Mesendoderm (in vitro differentiated cells): ENCODE measurements around the gene PLPP6.

Source experiments
- DNase-seq: peaks from one replicate; pipeline ENCODE4 v3.0.0; 2013
- H2AK5ac ChIP-seq: 2 replicates; pipeline ENCODE4 v1.6.1; 2013; ENCODE audit warnings: low read length, inconsistent platforms
- H2BK120ac ChIP-seq: 2 replicates; pipeline ENCODE4 v1.6.1; 2013; ENCODE audit warnings: low read depth, mild to moderate bottlenecking, low read length, moderate library complexity, mixed read lengths
- H2BK15ac ChIP-seq: replicated peaks from 2 replicates; pipeline ENCODE4 v1.6.1; 2013; ENCODE audit warnings: low read depth, mild to moderate bottlenecking, moderate library complexity
- H2BK5ac ChIP-seq: 2 replicates; pipeline ENCODE4 v1.6.1; 2013; ENCODE audit warnings: low read length, inconsistent platforms
- H3K18ac ChIP-seq: 2 replicates; pipeline ENCODE4 v1.6.1; 2013; ENCODE audit warnings: mild to moderate bottlenecking, low read length, mixed read lengths
- H3K23ac ChIP-seq: one replicate; pipeline ENCODE4 v1.6.1; 2013; ENCODE audit warnings: low read length
- H3K27ac ChIP-seq: 2 replicates; pipeline ENCODE4 v1.5.1; 2013; ENCODE audit warnings: low read depth, mild to moderate bottlenecking, inconsistent platforms, low read length, moderate library complexity
- H3K27me3 ChIP-seq: 2 replicates; pipeline ENCODE4 v1.6.1; 2013; ENCODE audit warnings: low read length, control low read depth, mild to moderate bottlenecking, inconsistent platforms; ENCODE audit not compliant: insufficient read depth, poor library complexity
- H3K36me3 ChIP-seq: 2 replicates; pipeline ENCODE4 v1.6.1; 2013; ENCODE audit warnings: low read length, inconsistent platforms; ENCODE audit not compliant: control insufficient read depth, insufficient read depth
- H3K4ac ChIP-seq: one replicate; pipeline ENCODE4 v1.6.1; 2013; ENCODE audit warnings: low read depth, mild to moderate bottlenecking, low read length, moderate library complexity
- H3K4me1 ChIP-seq: 2 replicates; pipeline ENCODE4 v1.6.1; 2013; ENCODE audit warnings: low read depth, low read length, inconsistent platforms; ENCODE audit not compliant: control insufficient read depth
- H3K4me2 ChIP-seq: 2 replicates; pipeline ENCODE4 v1.6.1; 2013; ENCODE audit warnings: low read length
- H3K4me3 ChIP-seq: 2 replicates; pipeline ENCODE4 v1.5.1; 2013; ENCODE audit warnings: mild to moderate bottlenecking, low read length
- H3K56ac ChIP-seq: one replicate; pipeline ENCODE4 v1.6.1; 2013; ENCODE audit warnings: low read length
- H3K79me1 ChIP-seq: 2 replicates; pipeline ENCODE4 v1.6.1; 2013; ENCODE audit warnings: low read length, inconsistent platforms
- H3K79me2 ChIP-seq: 2 replicates; pipeline ENCODE4 v1.6.1; 2013; ENCODE audit warnings: mild to moderate bottlenecking, low read length; ENCODE audit not compliant: control insufficient read depth, insufficient read depth
- H3K9ac ChIP-seq: 2 replicates; pipeline ENCODE4 v1.6.1; 2013; ENCODE audit warnings: low read length, inconsistent platforms
- H4K5ac ChIP-seq: one replicate; pipeline ENCODE4 v1.6.1; 2013; ENCODE audit warnings: low read length
- H4K8ac ChIP-seq: one replicate; pipeline ENCODE4 v1.6.1; 2013; ENCODE audit warnings: low read depth, mild to moderate bottlenecking, control low read depth, low read length, moderate library complexity
- WGBS: extraction: QIAGEN DNeasy Blood & Tissue Kit; methylation state at CpG from one replicate; pipeline ENCODE4 v1.1.7; 2013; ENCODE audit warnings: low lambda C conversion rate, missing lambda C conversion rate; ENCODE audit not compliant: insufficient coverage; ENCODE audit errors: extremely low coverage; 5-methylcytosine and 5-hydroxymethylcytosine counted together

PLPP6 gene

DNA sequence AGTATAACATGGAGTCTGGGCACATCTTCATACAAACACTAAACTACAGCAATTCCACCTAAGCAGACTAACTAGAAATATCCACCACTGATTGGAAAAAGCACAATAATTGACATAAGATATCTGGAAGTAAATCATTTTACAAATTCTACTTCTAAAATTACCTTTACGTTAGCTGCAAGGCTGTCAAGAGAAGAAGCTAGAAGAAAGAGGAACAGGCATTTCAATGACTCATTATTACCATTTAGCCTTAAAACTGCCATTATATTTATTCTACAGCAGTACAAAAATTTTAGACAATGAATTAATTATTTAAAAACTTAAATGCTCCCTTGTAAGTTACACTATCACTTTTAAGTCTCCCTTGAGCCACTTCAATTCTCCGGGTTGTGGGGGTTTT is 43.4 kb upstream of the PLPP6 start:
- Histone ChIP-seq H3K4me1 (no peaks in the 10 kb centered on the region), H3K9ac (no peak overlapping the region), H3K27ac (no peak overlapping the region), H2BK120ac (no peak overlapping the region), H3K23ac (no peak overlapping the region), H3K79me2 (no peaks in the 10 kb centered on the region), H2BK5ac (no peak overlapping the region), H3K79me1 (no peaks in the 10 kb centered on the region), H4K8ac (no peak overlapping the region), H3K4ac (no peak overlapping the region), H4K5ac (no peak overlapping the region), H3K18ac (no peak overlapping the region), H2BK15ac (no peak overlapping the region), H3K56ac (no peak overlapping the region), H3K36me3 (no peaks in the 10 kb centered on the region), H3K4me2 (no peak overlapping the region), H3K4me3 (no peak overlapping the region), H2AK5ac (no peak overlapping the region), H3K27me3 (no peaks in the 10 kb centered on the region)
- WGBS = no CpG with 5 or more reads among the region's 2 CpGs
- DNase-seq = no peak

DNA sequence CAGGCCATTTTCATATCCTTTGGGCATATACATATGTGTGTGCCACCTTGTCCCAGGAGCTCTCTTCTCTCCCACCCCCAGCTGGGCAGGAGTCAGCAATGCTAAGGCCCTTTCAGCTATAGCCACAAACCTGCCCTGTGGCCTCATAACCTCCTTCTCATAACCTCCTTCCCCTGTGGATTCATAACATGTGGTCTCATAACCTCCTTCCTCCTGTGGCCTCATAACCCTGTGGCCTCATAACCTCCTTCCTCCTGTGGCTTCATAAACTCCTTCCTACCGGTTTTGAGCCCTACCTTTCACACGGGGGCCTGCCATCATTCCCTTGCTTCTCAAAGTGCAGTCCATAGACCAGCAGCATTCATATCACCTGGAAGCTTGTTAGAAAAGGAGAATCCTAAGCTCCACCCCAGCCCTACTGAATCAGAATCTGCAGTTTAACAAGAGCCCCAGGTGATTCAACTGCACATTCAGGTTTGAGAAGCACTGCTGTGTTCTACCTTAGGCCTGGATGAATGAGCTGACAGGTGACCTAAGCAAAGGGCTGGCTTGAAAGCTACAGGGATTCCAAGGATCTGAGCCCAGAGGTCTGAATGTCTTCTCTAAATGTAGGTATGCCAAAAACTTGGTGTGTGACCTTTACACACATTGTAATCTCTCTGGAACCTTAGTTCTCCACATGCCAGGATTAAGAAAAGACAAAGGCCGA is 41.9 kb upstream of the PLPP6 start:
- H3K4me2 ChIP-seq = no peak overlapping the region
- H3K36me3 ChIP-seq = no peaks in the 10 kb centered on the region
- no peak overlapping the region for H2BK120ac ChIP-seq
- no peaks in the 10 kb centered on the region for H3K4me1 ChIP-seq
- no peaks in the 10 kb centered on the region for H3K79me1 ChIP-seq
- H3K9ac ChIP-seq = no peak overlapping the region
- H3K79me2 ChIP-seq = no peaks in the 10 kb centered on the region
- no CpG with 5 or more reads among the region's 3 CpGs for WGBS
- H4K5ac ChIP-seq = no peak overlapping the region
- no peak overlapping the region for H2AK5ac ChIP-seq
- no peak overlapping the region for H3K56ac ChIP-seq
- peak; percentile 70 for DNase-seq
- H3K27ac ChIP-seq = no peak overlapping the region
- no peak overlapping the region for H3K4ac ChIP-seq
- H3K27me3 ChIP-seq = no peaks in the 10 kb centered on the region
- H3K18ac ChIP-seq = no peak overlapping the region
- no peak overlapping the region for H2BK15ac ChIP-seq
- H4K8ac ChIP-seq = no peak overlapping the region
- no peak overlapping the region for H2BK5ac ChIP-seq
- H3K23ac ChIP-seq = no peak overlapping the region
- H3K4me3 ChIP-seq = no peak overlapping the region

- H3K23ac ChIP-seq = no peak overlapping the region
- no peak overlapping the region for H3K4ac ChIP-seq
- H3K36me3 ChIP-seq = no peaks in the 10 kb centered on the region
- H3K79me2 ChIP-seq = no peaks in the 10 kb centered on the region
- no peak overlapping the region for H4K8ac ChIP-seq
- no peak overlapping the region for H3K9ac ChIP-seq
- H2AK5ac ChIP-seq = no peak overlapping the region
- H3K27me3 ChIP-seq = no peaks in the 10 kb centered on the region
- H4K5ac ChIP-seq = no peak overlapping the region
- peak; percentile 71 for DNase-seq
- WGBS = no CpG with 5 or more reads among the region's 2 CpGs
- no peaks in the 10 kb centered on the region for H3K79me1 ChIP-seq
- no peak overlapping the region for H2BK120ac ChIP-seq
- H2BK15ac ChIP-seq = no peak overlapping the region
- H3K4me1 ChIP-seq = no peaks in the 10 kb centered on the region
- no peak overlapping the region for H3K4me2 ChIP-seq
- no peak overlapping the region for H3K4me3 ChIP-seq
- no peak overlapping the region for H3K18ac ChIP-seq
- H2BK5ac ChIP-seq = no peak overlapping the region
- H3K27ac ChIP-seq = no peak overlapping the region
- no peak overlapping the region for H3K56ac ChIP-seq
Observed at GRCh38 chr9:4620881-4621555, 41.1 kb upstream of the PLPP6 start.

DNA sequence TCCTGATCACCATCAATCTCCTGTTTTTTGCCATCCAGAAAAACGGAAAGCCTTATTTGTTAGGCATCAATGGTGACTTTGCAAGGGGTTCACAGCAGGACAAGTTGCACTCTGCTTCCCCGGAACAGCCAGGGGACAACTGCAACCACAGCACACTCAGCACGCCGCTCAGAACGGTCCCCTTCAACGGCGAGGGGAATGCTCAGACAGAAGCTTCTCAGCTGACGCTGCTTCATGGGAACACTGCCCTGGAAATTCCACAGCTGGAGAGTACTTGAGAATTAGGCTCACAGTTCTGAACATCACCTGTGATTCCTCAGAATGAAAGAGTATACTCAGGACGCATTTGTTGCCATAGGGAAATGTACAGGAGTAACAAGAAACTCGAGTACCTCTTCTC is 40.1 kb upstream of the PLPP6 start:
- no peak overlapping the region for H2AK5ac ChIP-seq
- H3K79me2 ChIP-seq = no peaks in the 10 kb centered on the region
- no peak overlapping the region for H3K56ac ChIP-seq
- H3K27me3 ChIP-seq = no peaks in the 10 kb centered on the region
- H2BK120ac ChIP-seq = no peak overlapping the region
- H4K5ac ChIP-seq = no peak overlapping the region
- no peak overlapping the region for H3K23ac ChIP-seq
- no peaks in the 10 kb centered on the region for H3K4me1 ChIP-seq
- no peak overlapping the region for H3K4me2 ChIP-seq
- no peak overlapping the region for H4K8ac ChIP-seq
- no peak for DNase-seq
- no peak overlapping the region for H3K27ac ChIP-seq
- WGBS = no CpG with 5 or more reads among the region's 10 CpGs
- no peak overlapping the region for H3K4me3 ChIP-seq
- H3K4ac ChIP-seq = no peak overlapping the region
- H2BK5ac ChIP-seq = no peak overlapping the region
- no peak overlapping the region for H3K18ac ChIP-seq
- no peaks in the 10 kb centered on the region for H3K36me3 ChIP-seq
- no peak overlapping the region for H2BK15ac ChIP-seq
- no peak overlapping the region for H3K9ac ChIP-seq
- no peaks in the 10 kb centered on the region for H3K79me1 ChIP-seq

- Histone ChIP-seq H3K23ac (no peak overlapping the region), H3K4me1 (no peaks in the 10 kb centered on the region), H3K79me1 (no peaks in the 10 kb centered on the region), H2BK15ac (no peak overlapping the region), H3K18ac (no peak overlapping the region), H2BK5ac (no peak overlapping the region), H4K5ac (no peak overlapping the region), H3K9ac (no peak overlapping the region), H3K56ac (no peak overlapping the region), H3K36me3 (no peaks in the 10 kb centered on the region), H3K4me2 (no peak overlapping the region), H3K4me3 (no peak overlapping the region), H2AK5ac (no peak overlapping the region), H3K79me2 (no peaks in the 10 kb centered on the region), H2BK120ac (no peak overlapping the region), H3K27ac (no peak overlapping the region), H3K4ac (no peak overlapping the region), H3K27me3 (no peaks in the 10 kb centered on the region), H4K8ac (no peak overlapping the region)
- peak; percentile 47 for DNase-seq
- no CpG with 5 or more reads among the region's 2 CpGs for WGBS
Observed at GRCh38 chr9:4630836-4631235, 31.3 kb upstream of the PLPP6 start.
